Tibial nerve (tissue), 4 donors: ENCODE data around the gene LGALS4. TPM values are rescaled to one million over a fixed set of nuclear protein-coding genes. Genes with fewer than 3 reads are reported as not detected.
"Not testable (repeated sequence)": the region's sequence is repeated elsewhere in the genome, so short reads cannot be mapped to it uniquely, and the experiment has no call there.

Source experiments
- DNase-seq, 2 donors: peaks; one replicate each; pipeline ENCODE4 v3.0.0-alpha.2; 2019; ENCODE audit warnings: low spot score in 2 of 2
- H3K27ac ChIP-seq, 4 donors: fragments of 200-600 bp; sonication (generic) in 3 of 4; one replicate each; pipeline ENCODE4 v1.5.1; 2017 to 2019; ENCODE audit warnings: mild to moderate bottlenecking in 1 of 4
- H3K27me3 ChIP-seq, 2 donors: fragments of 200-600 bp; sonication (generic) in 1 of 2; one replicate each; pipeline versions ENCODE4 v1.5.1 to v1.6.0; 2017 to 2019
- H3K36me3 ChIP-seq, 3 donors: fragments of 200-600 bp; sonication (generic); one replicate each; pipeline ENCODE4 v1.5.1; 2018 to 2019
- H3K4me1 ChIP-seq, 4 donors: fragments of 200-600 bp; sonication (generic) in 3 of 4; one replicate each; pipeline ENCODE4 v1.5.1; 2017 to 2019
- H3K4me3 ChIP-seq, 4 donors: fragments of 200-600 bp; sonication (generic) in 3 of 4; one replicate each; pipeline ENCODE4 v1.5.1; 2017 to 2019; ENCODE audit warnings: mild to moderate bottlenecking in 1 of 4, moderate library complexity in 1 of 4
- H3K9me3 ChIP-seq, 4 donors: fragments of 200-600 bp; sonication (generic) in 3 of 4; one replicate each; pipeline ENCODE4 v1.5.1; 2017 to 2019
- EP300 ChIP-seq, 2 donors: sonication (generic); formaldehyde crosslinking; IDR thresholded peaks; one replicate each; pipeline ENCODE4 v1.6.1; 2017; ENCODE audit warnings: antibody characterized with exemption in 2 of 2, mild to moderate bottlenecking in 1 of 2
- POLR2A ChIP-seq, 2 donors: fragments of 450-650 bp; IDR thresholded peaks; one replicate each; pipeline ENCODE4 v1.6.1; 2017; ENCODE audit warnings: antibody characterized with exemption in 2 of 2, mild to moderate bottlenecking in 2 of 2, moderate library complexity in 2 of 2
- WGBS, 2 donors: methylation state at CpG; one replicate each; pipeline ENCODE4 v1.1.5; 2018; 5-methylcytosine and 5-hydroxymethylcytosine counted together
- total RNA-seq, 4 donors: library from RNA; depleted of rRNA; stranded (reverse); fragments of >200 nt; gene quantifications; one replicate each; pipeline ENCODE4 v1.1.0, GENCODE V29; 2016
- TF ChIP-seq, protein P1 (sequence below), 5 experiments: fragments of 200-600 bp in 3 of 5; fragments of 450-650 bp in 2 of 5; sonication (generic) in 3 of 5; IDR thresholded peaks; one replicate each; pipeline ENCODE4 v1.5.1; 2016 to 2019; ENCODE audit warnings: antibody characterized with exemption in 5 of 5, mild to moderate bottlenecking in 3 of 5, moderate library complexity in 2 of 5

Gene LGALS4
- total RNA-seq, 4 donors from 2014 or later = 0.20 to 2.1 (median 0.63) TPM; not detected in 1

DNA sequence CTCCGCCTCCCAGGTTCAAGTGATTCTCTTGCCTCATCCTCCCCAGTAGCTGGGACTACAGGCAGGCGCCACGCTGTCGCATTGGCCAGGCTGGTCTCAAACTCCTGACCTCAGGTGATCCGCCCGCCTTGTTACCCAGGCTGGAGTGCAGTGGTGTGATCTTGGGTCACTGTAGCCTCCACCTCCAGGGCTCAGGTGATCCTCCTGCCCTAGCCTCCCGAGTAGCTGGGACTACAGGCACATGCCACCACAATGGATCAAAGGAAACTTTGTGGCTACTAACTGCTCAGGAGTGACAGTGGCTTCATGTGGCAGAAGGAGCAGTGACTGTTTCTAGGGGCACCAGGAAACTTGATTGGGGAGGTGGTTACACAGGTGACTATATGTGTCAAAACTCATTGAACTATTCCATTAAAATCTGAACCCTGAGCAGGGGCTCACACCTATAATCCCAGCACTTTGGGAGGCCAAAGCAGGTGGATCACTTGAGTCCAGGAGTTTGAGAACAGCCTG, 27.5 kb downstream of the LGALS4 start:
- Histone ChIP-seq H3K4me3 (no peak overlapping the region), H3K36me3 (no peaks in the 10 kb centered on the region), H3K9me3 (no peaks in the 10 kb centered on the region), H3K27ac (no peak overlapping the region), H3K4me1 (no peaks in the 10 kb centered on the region), H3K27me3 (no peaks in the 10 kb centered on the region)
- DNase-seq = no peak
- 97 to 98% methylated on average over 7 of the region's 7 CpGs for WGBS, 2 donors
- TF ChIP-seq EP300 (IDR thresholded peaks at IDR 0.05) (no peak), POLR2A (IDR thresholded peaks at IDR 0.05) (no peak)
- TF ChIP-seq, protein P1, sequence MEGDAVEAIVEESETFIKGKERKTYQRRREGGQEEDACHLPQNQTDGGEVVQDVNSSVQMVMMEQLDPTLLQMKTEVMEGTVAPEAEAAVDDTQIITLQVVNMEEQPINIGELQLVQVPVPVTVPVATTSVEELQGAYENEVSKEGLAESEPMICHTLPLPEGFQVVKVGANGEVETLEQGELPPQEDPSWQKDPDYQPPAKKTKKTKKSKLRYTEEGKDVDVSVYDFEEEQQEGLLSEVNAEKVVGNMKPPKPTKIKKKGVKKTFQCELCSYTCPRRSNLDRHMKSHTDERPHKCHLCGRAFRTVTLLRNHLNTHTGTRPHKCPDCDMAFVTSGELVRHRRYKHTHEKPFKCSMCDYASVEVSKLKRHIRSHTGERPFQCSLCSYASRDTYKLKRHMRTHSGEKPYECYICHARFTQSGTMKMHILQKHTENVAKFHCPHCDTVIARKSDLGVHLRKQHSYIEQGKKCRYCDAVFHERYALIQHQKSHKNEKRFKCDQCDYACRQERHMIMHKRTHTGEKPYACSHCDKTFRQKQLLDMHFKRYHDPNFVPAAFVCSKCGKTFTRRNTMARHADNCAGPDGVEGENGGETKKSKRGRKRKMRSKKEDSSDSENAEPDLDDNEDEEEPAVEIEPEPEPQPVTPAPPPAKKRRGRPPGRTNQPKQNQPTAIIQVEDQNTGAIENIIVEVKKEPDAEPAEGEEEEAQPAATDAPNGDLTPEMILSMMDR (IDR thresholded peaks at IDR 0.05) = no peak

DNA sequence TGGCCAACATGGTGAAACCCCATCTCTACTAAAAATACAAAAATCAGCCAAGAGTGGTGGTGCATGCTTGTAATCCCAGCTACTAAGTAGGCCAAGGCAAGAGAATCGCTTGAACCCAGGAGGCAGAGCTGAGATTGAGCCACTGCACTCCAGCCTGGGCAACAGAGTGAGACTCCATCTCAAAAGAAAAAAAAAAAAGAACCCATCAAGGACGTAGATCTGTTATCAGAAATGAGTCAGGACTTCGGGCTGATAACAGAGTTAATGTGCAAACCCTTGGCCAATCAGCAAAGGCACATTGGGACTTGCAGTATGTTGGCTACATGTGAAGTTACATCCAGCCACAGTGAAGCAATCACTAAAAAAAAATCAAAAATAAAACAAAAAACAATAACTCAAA, 28.5 kb downstream of the LGALS4 start:
- Histone ChIP-seq H3K4me3 (no peak overlapping the region), H3K27ac (no peak overlapping the region), H3K4me1 (no peaks in the 10 kb centered on the region), H3K27me3 (no peaks in the 10 kb centered on the region), H3K36me3 (no peaks in the 10 kb centered on the region), H3K9me3 (no peaks in the 10 kb centered on the region)
- WGBS, 2 donors = 78 to 89% methylated on average over 3 of the region's 3 CpGs
- TF ChIP-seq EP300 (IDR thresholded peaks at IDR 0.05) (no peak), POLR2A (IDR thresholded peaks at IDR 0.05) (no peak)
- TF ChIP-seq, protein P1 (IDR thresholded peaks at IDR 0.05) = no peak
- no peak for DNase-seq

DNA sequence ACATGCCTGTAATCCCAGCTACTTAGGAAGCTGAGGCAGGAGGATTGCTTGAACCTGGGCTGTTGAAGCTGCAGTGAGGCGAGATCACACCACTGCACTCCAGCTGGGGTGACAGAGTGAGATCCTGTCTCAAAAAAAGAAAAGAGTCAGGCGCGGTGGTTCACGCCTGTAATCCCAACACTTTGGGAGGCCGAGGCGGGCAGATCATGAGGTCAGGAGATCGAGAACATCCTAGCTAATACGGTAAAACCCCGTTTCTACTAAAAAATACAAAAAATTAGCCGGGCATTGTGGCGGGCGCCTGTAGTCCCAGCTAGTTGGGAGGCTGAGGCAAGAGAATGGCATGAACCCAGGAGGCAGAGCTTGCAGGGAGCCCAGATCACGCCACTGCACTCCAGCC, 30.5 kb downstream of the LGALS4 start:
- not testable (repeated sequence) for H3K9me3 ChIP-seq, H3K36me3 ChIP-seq, H3K4me3 ChIP-seq, H3K4me1 ChIP-seq, H3K27me3 ChIP-seq, DNase-seq, H3K27ac ChIP-seq
- 86 to 87% methylated on average over 13 of the region's 13 CpGs for WGBS, 2 donors

DNA sequence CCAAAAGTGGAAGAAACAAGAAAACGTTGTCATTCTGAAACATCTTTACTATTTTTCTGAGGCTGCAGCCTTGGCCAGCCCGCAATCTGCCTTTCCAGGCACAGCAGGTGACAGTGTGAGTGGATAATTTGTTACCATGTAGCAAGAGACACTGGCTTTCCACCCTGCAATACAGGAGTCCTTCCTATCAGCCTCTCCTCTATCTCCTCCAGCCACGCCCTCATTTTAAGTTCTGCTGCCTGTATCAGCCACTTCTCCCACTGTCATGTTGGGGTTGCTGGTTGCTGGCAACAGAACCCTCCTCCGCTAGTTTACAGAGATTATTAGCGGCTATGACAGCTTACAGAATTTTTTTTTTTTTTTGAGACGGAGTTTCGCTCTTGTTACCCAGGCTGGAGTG, 31.7 kb downstream of the LGALS4 start:
- Histone ChIP-seq H3K4me1 (no peaks in the 10 kb centered on the region), H3K9me3 (no peaks in the 10 kb centered on the region), H3K36me3 (no peaks in the 10 kb centered on the region), H3K4me3 (no peak overlapping the region), H3K27me3 (no peaks in the 10 kb centered on the region), H3K27ac (no peak overlapping the region)
- DNase-seq = no peak
- TF ChIP-seq POLR2A (IDR thresholded peaks at IDR 0.05) (no peak), EP300 (IDR thresholded peaks at IDR 0.05) (no peak)
- TF ChIP-seq, protein P1 (IDR thresholded peaks at IDR 0.05) = no peak
- WGBS, 2 donors = 75 to 77% methylated on average over 7 of the region's 7 CpGs

DNA sequence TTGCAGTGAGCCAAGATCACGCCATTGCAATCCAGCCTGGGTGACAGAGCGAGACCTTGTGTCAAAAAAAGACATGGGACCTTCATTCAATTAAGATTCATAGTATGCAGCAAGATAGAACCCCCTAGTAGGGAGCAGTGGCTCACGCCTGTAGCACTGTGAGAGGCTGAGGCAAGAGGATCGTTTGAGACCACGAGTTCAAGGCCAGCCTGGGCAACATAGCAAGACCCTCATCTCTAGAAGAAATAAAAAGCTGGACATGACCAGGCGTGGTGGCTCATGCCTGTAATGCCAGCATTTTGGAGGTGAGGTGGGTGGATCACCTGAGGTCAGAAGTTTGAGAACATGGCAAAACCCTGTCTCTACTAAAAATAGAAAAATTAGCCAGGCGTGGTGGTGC, 32.3 kb downstream of the LGALS4 start:
- 86 to 88% methylated on average over 7 of the region's 7 CpGs for WGBS, 2 donors
- H3K4me3 ChIP-seq = no peak overlapping the region
- TF ChIP-seq, protein P1 (IDR thresholded peaks at IDR 0.05) = no peak
- TF ChIP-seq EP300 (IDR thresholded peaks at IDR 0.05) (no peak), POLR2A (IDR thresholded peaks at IDR 0.05) (no peak)
- no peaks in the 10 kb centered on the region for H3K4me1 ChIP-seq
- no peaks in the 10 kb centered on the region for H3K27me3 ChIP-seq
- DNase-seq = no peak
- no peaks in the 10 kb centered on the region for H3K9me3 ChIP-seq
- H3K27ac ChIP-seq = no peak overlapping the region
- H3K36me3 ChIP-seq = no peaks in the 10 kb centered on the region

DNA sequence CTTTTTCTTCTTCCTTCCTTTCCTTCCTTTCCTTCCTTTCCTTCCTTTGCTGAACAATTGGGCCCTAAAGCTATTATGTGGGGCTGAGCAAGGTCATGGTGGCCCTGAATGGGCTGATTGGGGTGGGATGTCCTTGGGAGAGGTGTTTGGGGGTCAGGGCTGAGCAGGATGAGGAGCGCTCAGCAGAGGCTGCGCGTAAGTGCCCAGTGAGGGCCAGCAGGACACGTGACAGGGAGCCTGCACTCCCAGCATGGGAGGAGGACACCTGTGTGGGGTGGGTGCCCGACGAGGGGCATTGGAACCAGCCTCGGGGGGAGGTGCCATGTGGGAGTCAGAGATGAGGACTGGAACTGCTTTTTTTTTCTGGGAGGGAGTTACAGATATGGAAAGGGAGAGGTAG, 34.0 kb downstream of the LGALS4 start:
- H3K27ac ChIP-seq = no peak overlapping the region
- DNase-seq = no peak
- no peaks in the 10 kb centered on the region for H3K9me3 ChIP-seq
- H3K36me3 ChIP-seq = no peaks in the 10 kb centered on the region
- H3K27me3 ChIP-seq = no peaks in the 10 kb centered on the region
- H3K4me3 ChIP-seq = no peak overlapping the region
- TF ChIP-seq EP300 (IDR thresholded peaks at IDR 0.05) = no peak
- TF ChIP-seq, protein P1 (IDR thresholded peaks at IDR 0.05) = no peak
- no peak for TF ChIP-seq POLR2A (IDR thresholded peaks at IDR 0.05)
- 64 to 66% methylated on average over 7 of the region's 7 CpGs for WGBS, 2 donors
- no peaks in the 10 kb centered on the region for H3K4me1 ChIP-seq
